Mucosa of descending colon (tissue), 3 donors: Measurements from ENCODE around the gene ADAMTS13. TPM values are rescaled to one million over a fixed set of nuclear protein-coding genes. Genes with fewer than 3 reads are reported as not detected.

Source experiments
- ATAC-seq: fragments of 200-7000 bp; cut with Tn5 transposase; one replicate; pipeline ENCODE4 v1.9.1; 2020; ENCODE audit warnings: mild to moderate bottlenecking, moderate library complexity
- DNase-seq, 3 donors: peaks; one replicate each; pipeline ENCODE4 v3.0.0-alpha.2; 2020
- H3K36me3 ChIP-seq: fragments of 200-600 bp; one replicate; pipeline ENCODE4 v1.8.0; 2021; ENCODE audit warnings: low read depth, mild to moderate bottlenecking
- H3K4me1 ChIP-seq: fragments of 200-600 bp; one replicate; pipeline ENCODE4 v1.8.0; 2021; ENCODE audit warnings: low read depth, mild to moderate bottlenecking
- H3K4me3 ChIP-seq: fragments of 200-600 bp; one replicate; pipeline ENCODE4 v1.8.0; 2021; ENCODE audit warnings: mild to moderate bottlenecking
- H3K9me3 ChIP-seq: fragments of 200-600 bp; one replicate; pipeline ENCODE4 v1.8.0; 2021; ENCODE audit warnings: mild to moderate bottlenecking
- CTCF ChIP-seq: fragments of 200-600 bp; IDR thresholded peaks from one replicate; pipeline ENCODE4 v1.8.0; 2022; ENCODE audit warnings: antibody characterized with exemption, mild to moderate bottlenecking
- intact Hi-C, 2 donors: fragments of 100-400 bp; cut with DNase I in 1 of 2; cut with micrococcal nuclease in 1 of 2; formaldehyde crosslinking; loops; one replicate each; pipeline versions ENCODE4 v1.11.0 to v1.11.1; 2022; cut with DNase I, micrococcal nuclease
- total RNA-seq, 3 donors: library from RNA; stranded (reverse); fragmentation: NEBNext Ultra II Directional in 2 of 3; extraction: Animal tissue kit (Norgen Biotek cat#: 25700) in 2 of 3; gene quantifications; one replicate each; pipeline versions ENCODE4 v1.2.1 to v1.2.4, GENCODE V29; 2021 to 2023
- donor health status: DM: no; HTN: no; CAD: no; lungs with moderate emphysema.
- donor health status: DM: no; HTN: no; CAD: no.
- donor health status: DM: no; HTN: yes; CAD: no.

The ADAMTS13 gene
- total RNA-seq, 3 donors from 2014 or later, result 3.3 to 5.0 (median 3.6) TPM

DNA sequence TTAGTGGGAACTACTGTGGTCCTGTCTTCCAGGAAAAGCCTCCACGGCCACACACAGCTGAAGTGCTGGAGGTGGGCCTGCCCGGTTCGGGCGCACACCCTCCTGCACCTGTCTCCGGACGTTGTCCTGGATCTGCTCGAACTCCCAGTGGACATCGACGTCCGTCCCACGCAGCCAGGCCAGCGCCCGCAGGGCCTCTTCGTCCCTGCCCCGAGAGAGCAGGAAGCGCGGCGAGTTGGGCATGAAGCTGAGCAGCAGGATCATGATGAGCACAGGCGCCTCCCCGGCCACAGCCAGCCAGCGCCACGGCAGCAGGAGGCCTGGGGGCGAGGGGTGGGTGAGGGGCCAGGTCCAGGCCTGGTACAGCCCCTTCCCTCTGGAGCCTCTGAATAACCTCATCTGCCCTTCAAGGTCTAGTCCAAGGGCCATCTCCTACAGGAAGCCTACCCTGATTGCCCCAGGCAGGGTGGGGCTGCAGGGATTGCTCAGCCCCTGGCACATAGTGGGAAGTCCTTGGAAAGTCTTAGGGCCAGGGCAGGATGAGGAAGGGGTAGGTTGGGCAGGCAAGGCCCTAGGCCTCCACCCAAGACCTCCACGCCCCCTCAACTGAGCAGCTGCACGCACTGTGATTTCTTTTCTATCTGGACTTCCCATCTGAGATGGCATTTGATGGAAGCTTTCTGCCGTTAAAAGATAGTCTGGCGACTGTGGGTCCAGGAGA lies 53.3 kb downstream of the ADAMTS13 start:
- no peak for TF ChIP-seq CTCF
- no peaks in the 10 kb centered on the region for H3K9me3 ChIP-seq
- H3K36me3 ChIP-seq, result no peaks in the 10 kb centered on the region
- intact Hi-C loops, result no loop called here
- H3K4me3 ChIP-seq, result no peak overlapping the region
- ATAC-seq, result no peak
- DNase-seq, result peak in 1 of 3 donors; percentile 25
- peaks cover 29% of the 10 kb centered on the region for H3K4me1 ChIP-seq

DNA sequence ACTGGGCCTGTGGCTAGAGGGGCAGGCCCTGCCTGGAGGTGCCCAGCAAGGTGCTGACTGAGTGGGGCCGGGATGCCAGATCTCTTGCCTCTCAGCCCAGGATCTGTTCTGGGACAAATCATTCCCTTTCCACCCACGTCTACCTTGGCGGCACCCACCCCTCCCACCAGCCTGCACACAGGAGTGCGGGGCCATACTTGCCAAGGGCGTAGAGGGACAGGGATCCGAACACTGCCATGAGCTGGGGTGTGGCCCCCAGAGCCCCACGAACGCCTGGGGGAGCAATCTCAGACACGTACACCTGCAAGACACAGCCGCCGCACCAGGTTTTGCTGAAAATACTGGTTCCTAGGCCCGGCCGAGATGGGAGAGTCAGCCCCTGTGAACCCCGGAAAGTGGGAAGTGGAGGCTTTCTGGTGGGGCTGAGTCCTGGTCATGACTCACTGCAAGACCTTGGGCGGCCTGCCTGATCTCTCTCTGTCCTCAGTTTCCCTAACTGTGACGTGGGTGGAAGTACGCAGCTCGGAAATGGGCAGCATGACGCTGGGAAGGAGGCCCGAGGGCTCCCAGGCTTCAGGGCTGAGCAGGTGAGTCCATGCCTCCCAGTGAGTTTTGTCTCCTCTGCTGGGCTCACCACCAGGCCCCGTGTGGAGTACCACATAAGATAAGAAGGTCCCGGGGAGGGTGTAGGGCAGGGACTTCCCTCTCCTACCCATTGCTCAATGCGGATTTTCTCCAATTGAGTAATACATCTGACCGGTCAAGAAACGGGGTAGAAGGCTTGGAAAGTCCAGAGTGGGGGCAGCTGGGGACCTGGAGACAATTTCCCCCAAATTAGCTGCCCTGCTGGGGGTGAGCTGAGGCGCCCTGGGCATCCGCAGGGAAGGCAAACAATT lies 54.1 kb downstream of the ADAMTS13 start:
- ATAC-seq, result no peak
- Histone ChIP-seq H3K4me1 (peaks cover 21% of the 10 kb centered on the region), H3K9me3 (no peaks in the 10 kb centered on the region), H3K4me3 (no peak overlapping the region), H3K36me3 (no peaks in the 10 kb centered on the region)
- TF ChIP-seq CTCF, result no peak
- DNase-seq, result peak in 2 of 3 donors; percentile 26 to 47
- intact Hi-C loops, result no loop called here

DNA sequence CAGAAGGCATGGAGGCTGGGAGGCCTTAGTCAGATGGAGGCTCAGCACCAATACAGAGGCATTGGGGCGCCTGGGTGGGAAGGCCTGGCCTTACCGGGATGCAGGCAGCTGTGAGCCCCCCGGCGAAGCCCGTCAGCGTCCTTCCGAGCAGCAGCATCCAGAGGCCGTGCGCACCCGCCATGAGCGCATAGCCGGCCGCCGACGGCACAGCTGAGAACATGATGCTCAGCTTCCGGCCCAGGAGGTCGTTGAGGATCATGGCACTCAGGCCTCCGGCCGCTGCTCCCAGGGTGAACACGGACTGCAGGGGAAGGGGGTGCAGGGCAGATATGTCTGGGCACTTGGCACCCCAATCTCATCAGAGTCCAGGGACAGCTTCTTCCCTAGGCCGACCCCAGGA lies 54.8 kb downstream of the ADAMTS13 start:
- no peak for TF ChIP-seq CTCF
- no peak overlapping the region for H3K4me3 ChIP-seq
- no peaks in the 10 kb centered on the region for H3K9me3 ChIP-seq
- DNase-seq (peak in 2 of 3 donors; percentile 25 to 53), ATAC-seq (no peak)
- intact Hi-C loops, result no loop called here
- peaks cover 15% of the 10 kb centered on the region for H3K4me1 ChIP-seq
- no peaks in the 10 kb centered on the region for H3K36me3 ChIP-seq

- intact Hi-C loops, result no loop called here
- Histone ChIP-seq H3K36me3 (no peaks in the 10 kb centered on the region), H3K4me3 (no peak overlapping the region), H3K4me1 (peaks cover 15% of the 10 kb centered on the region), H3K9me3 (no peaks in the 10 kb centered on the region)
- TF ChIP-seq CTCF, result no peak
- no peak for ATAC-seq
- peak in 1 of 3 donors; percentile 21 for DNase-seq
These were observed 55.3 kb downstream of the ADAMTS13 start for GRCh38 chr9:133477461-133477860.

GRCh38 chr9:133477992-133478850 lies 56.1 kb downstream of the ADAMTS13 start:
- no peaks in the 10 kb centered on the region for H3K36me3 ChIP-seq
- ATAC-seq, result peak; percentile 39
- peak in 2 of 3 donors; percentile 41 to 71 for DNase-seq
- intact Hi-C loops, result no loop called here
- H3K9me3 ChIP-seq, result no peaks in the 10 kb centered on the region
- H3K4me3 ChIP-seq, result no peak overlapping the region
- TF ChIP-seq CTCF, result no peak
- peaks cover 15% of the 10 kb centered on the region for H3K4me1 ChIP-seq
